SU-DHL-6 (cell line): Measurements from ENCODE around the gene COX6B1.

Source experiments
- H2AFZ ChIP-seq: fragments of 200-600 bp; sonication (generic); 2 replicates; pipeline ENCODE4 v1.6.1; 2014; ENCODE audit warnings: low read depth, mild to moderate bottlenecking, moderate library complexity, mixed read lengths, antibody characterized with exemption, low read length; ENCODE audit not compliant: severe bottlenecking
- H3F3A ChIP-seq: fragments of 200-600 bp; shearing (Covaris generic); 2 replicates; pipeline ENCODE4 v1.6.0; 2016; ENCODE audit warnings: antibody characterized with exemption, mild to moderate bottlenecking; ENCODE audit not compliant: insufficient read depth
- H3K27ac ChIP-seq: fragments of 200-600 bp; sonication (generic); 2 replicates; pipeline ENCODE4 v1.5.1; 2016; ENCODE audit warnings: low read depth, mild to moderate bottlenecking, low read length, moderate library complexity, mixed read lengths
- H3K27me3 ChIP-seq: fragments of 200-600 bp; sonication (generic), shearing (Covaris generic); 2 replicates; pipeline ENCODE4 v1.6.0; 2014; ENCODE audit warnings: mild to moderate bottlenecking, low read length
- H3K36me3 ChIP-seq: fragments of 200-600 bp; sonication (generic); 2 replicates; pipeline ENCODE4 v1.6.1; 2014; ENCODE audit warnings: mild to moderate bottlenecking, low read length, mixed read lengths
- H3K4me2 ChIP-seq: fragments of 300-600, 200-600 bp; shearing (Covaris generic), sonication (generic); 2 replicates; pipeline ENCODE4 v1.6.0; 2014; ENCODE audit warnings: low read length, low read depth, mild to moderate bottlenecking; ENCODE audit not compliant: poor library complexity, severe bottlenecking
- H3K4me3 ChIP-seq: fragments of 200-600 bp; sonication (generic); 2 replicates; pipeline ENCODE4 v1.5.1; 2014; ENCODE audit warnings: antibody characterized with exemption, low read length, mild to moderate bottlenecking, mixed read lengths; ENCODE audit not compliant: insufficient read depth, poor library complexity, severe bottlenecking
- H3K79me2 ChIP-seq: fragments of 200-600 bp; sonication (generic); 2 replicates; pipeline ENCODE4 v1.6.1; 2014; ENCODE audit warnings: mild to moderate bottlenecking, low read length, moderate library complexity; ENCODE audit not compliant: insufficient read depth
- H3K9ac ChIP-seq: fragments of 200-600 bp; sonication (generic); 2 replicates; pipeline ENCODE4 v1.7.0; 2014; ENCODE audit warnings: mild to moderate bottlenecking, low read length
- H3K9me2 ChIP-seq: fragments of 200-600 bp; sonication (generic); replicated peaks from 2 replicates; pipeline ENCODE4 v1.6.1; 2014; ENCODE audit warnings: low read length; ENCODE audit not compliant: insufficient read depth
- H3K9me3 ChIP-seq: fragments of 200-600 bp; sonication (generic); 2 replicates; pipeline ENCODE4 v1.6.1; 2014; ENCODE audit warnings: low read length, mixed read lengths; ENCODE audit not compliant: insufficient read depth
- H4K20me1 ChIP-seq: fragments of 200-600 bp; sonication (generic); 2 replicates; pipeline ENCODE4 v1.6.1; 2014; ENCODE audit warnings: low read depth, mild to moderate bottlenecking, antibody characterized with exemption, low read length, moderate library complexity, mixed read lengths
- EZH2phosphoT487 ChIP-seq: fragments of 200-600 bp; sonication (generic), shearing (Covaris generic); conservative IDR thresholded peaks from 2 replicates; pipeline ENCODE4 v1.6.1; 2018; ENCODE audit warnings: mild to moderate bottlenecking, antibody characterized with exemption, low read length, moderate library complexity, mixed read lengths
- TF ChIP-seq, protein P1 (sequence below): fragments of 200-600 bp; sonication (generic); IDR thresholded peaks from one replicate; pipeline ENCODE4 v1.5.1; 2017; ENCODE audit warnings: antibody characterized with exemption, mild to moderate bottlenecking, low read length, moderate library complexity; ENCODE audit not compliant: insufficient read depth, poor library complexity, severe bottlenecking

Gene COX6B1

DNA sequence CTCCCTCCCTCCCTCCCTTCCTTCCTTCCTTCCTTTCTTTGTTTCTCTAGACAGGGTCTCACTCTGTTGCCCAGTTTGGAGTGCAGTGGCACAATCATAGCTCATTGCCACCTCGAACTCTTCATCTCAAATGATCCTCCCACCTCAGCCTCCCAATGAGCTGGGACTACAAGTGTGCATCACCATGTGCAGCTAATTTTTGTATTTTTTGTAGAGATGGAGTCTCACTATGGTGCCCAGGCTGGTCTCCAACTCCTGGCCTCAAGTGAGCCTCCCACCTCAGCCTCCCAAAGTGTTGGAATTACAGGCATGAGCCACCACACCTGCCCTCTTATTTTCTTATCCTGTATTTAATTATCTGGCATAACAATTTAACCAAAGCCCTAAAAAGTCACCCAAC lies 22.6 kb downstream of the COX6B1 start:
- no peaks in the 10 kb centered on the region for H3K9me3 ChIP-seq
- no peaks in the 10 kb centered on the region for H3K27me3 ChIP-seq
- H3K79me2 ChIP-seq: no peaks in the 10 kb centered on the region
- no peaks in the 10 kb centered on the region for H3F3A ChIP-seq
- no peaks in the 10 kb centered on the region for H3K36me3 ChIP-seq
- no peak overlapping the region for H3K27ac ChIP-seq
- no peaks in the 10 kb centered on the region for H3K9me2 ChIP-seq
- no peak overlapping the region for H3K4me2 ChIP-seq
- TF ChIP-seq EZH2phosphoT487: no peak
- TF ChIP-seq, protein P1, sequence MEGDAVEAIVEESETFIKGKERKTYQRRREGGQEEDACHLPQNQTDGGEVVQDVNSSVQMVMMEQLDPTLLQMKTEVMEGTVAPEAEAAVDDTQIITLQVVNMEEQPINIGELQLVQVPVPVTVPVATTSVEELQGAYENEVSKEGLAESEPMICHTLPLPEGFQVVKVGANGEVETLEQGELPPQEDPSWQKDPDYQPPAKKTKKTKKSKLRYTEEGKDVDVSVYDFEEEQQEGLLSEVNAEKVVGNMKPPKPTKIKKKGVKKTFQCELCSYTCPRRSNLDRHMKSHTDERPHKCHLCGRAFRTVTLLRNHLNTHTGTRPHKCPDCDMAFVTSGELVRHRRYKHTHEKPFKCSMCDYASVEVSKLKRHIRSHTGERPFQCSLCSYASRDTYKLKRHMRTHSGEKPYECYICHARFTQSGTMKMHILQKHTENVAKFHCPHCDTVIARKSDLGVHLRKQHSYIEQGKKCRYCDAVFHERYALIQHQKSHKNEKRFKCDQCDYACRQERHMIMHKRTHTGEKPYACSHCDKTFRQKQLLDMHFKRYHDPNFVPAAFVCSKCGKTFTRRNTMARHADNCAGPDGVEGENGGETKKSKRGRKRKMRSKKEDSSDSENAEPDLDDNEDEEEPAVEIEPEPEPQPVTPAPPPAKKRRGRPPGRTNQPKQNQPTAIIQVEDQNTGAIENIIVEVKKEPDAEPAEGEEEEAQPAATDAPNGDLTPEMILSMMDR: no peak
- no peak overlapping the region for H2AFZ ChIP-seq
- H3K4me3 ChIP-seq: no peak overlapping the region
- no peak overlapping the region for H3K9ac ChIP-seq
- H4K20me1 ChIP-seq: no peaks in the 10 kb centered on the region

DNA sequence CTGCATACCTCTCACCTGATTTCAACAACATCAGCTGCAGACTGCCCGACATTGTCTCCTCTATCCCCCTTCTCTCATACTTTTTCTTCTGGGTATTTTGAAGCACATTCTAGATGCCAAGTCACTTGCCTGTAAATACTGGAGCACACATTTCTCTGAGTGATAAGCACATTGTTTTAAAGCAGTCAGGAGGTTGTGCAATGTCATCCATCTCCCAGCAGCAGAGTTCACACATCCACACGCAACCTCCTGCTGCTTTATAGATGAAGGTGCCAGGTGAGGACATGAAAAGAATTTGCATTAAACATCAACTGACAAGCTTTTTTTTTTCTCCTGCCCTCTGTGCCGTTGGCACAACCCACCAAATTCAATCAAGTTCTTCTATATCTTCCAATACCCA lies 23.7 kb downstream of the COX6B1 start:
- H3K36me3 ChIP-seq: no peaks in the 10 kb centered on the region
- H2AFZ ChIP-seq: no peak overlapping the region

GRCh38 chr19:35673121-35673804 lies 25.1 kb downstream of the COX6B1 start:
- H3K27ac ChIP-seq: no peak overlapping the region
- H3K36me3 ChIP-seq: no peaks in the 10 kb centered on the region
- no peak overlapping the region; the same call in 1 of the 2 replicates for H3K9ac ChIP-seq
- H3K4me2 ChIP-seq: peak overlapping the region; percentile 43
- H3K27me3 ChIP-seq: no peaks in the 10 kb centered on the region
- H2AFZ ChIP-seq: peak overlapping the region; percentile 56
- H3K79me2 ChIP-seq: no peaks in the 10 kb centered on the region
- no peaks in the 10 kb centered on the region for H3F3A ChIP-seq
- H3K9me2 ChIP-seq: no peaks in the 10 kb centered on the region
- H4K20me1 ChIP-seq: no peaks in the 10 kb centered on the region
- H3K4me3 ChIP-seq: peak overlapping the region; percentile 17
- TF ChIP-seq, protein P1: no peak
- TF ChIP-seq EZH2phosphoT487: no peak
- no peaks in the 10 kb centered on the region for H3K9me3 ChIP-seq

More for the DNA sequence above, 23.7 kb downstream of the COX6B1 start:
- H3K27me3 ChIP-seq: no peaks in the 10 kb centered on the region
- H3F3A ChIP-seq: no peaks in the 10 kb centered on the region
- H3K4me2 ChIP-seq: no peak overlapping the region
- TF ChIP-seq EZH2phosphoT487: no peak
- TF ChIP-seq, protein P1: no peak
- H3K9me2 ChIP-seq: no peaks in the 10 kb centered on the region
- H3K9ac ChIP-seq: no peak overlapping the region
- no peak overlapping the region for H3K4me3 ChIP-seq
- H3K27ac ChIP-seq: no peak overlapping the region
- no peaks in the 10 kb centered on the region for H3K9me3 ChIP-seq
- H3K79me2 ChIP-seq: no peaks in the 10 kb centered on the region
- H4K20me1 ChIP-seq: no peaks in the 10 kb centered on the region
